WTC11 (cell line): Measurements from ENCODE around the gene PTEN. TPM values are rescaled to one million over a fixed set of nuclear protein-coding genes. Genes with fewer than 3 reads are reported as not detected.

ENCODE experiments used
- ATAC-seq: fragments of 200-7000 bp; cut with Tn5 transposase; 2 replicates; pipeline ENCODE4 v1.10.0; 2021; ENCODE audit warnings: mild to moderate bottlenecking, moderate library complexity
- CTCF ChIA-PET: fragments of 300-600 bp; sonication (Branson Sonifier 250); formaldehyde crosslinking; loops from one replicate; lab custom pipeline; 2021; ENCODE audit warnings: antibody characterized with exemption; lab: Charles Lee
- POLR2A ChIA-PET: fragments of 350-600 bp; sonication (Branson Sonifier 250); formaldehyde crosslinking; loops from one replicate; lab custom pipeline; 2021; ENCODE audit warnings: antibody characterized with exemption; lab: Charles Lee
- DNase-seq: peaks from one replicate; pipeline ENCODE4 v3.0.0; 2021; ENCODE audit warnings: low spot score
- H3K27ac Mint-ChIP-seq: 2 replicates; pipeline ENCODE4 v1.8.0; 2021; ENCODE audit warnings: mixed read lengths
- H3K27me3 Mint-ChIP-seq: 2 replicates; pipeline ENCODE4 v1.8.0; 2021; ENCODE audit warnings: low read depth, mild to moderate bottlenecking, moderate library complexity, mixed read lengths
- H3K36me3 Mint-ChIP-seq: 2 replicates; pipeline ENCODE4 v1.8.0; 2021; ENCODE audit warnings: mixed read lengths
- H3K4me1 Mint-ChIP-seq: 2 replicates; pipeline ENCODE4 v1.8.0; 2022; ENCODE audit warnings: mixed read lengths
- H3K4me3 Mint-ChIP-seq: 2 replicates; pipeline ENCODE4 v1.8.0; 2021; ENCODE audit warnings: mild to moderate bottlenecking, moderate library complexity, mixed read lengths
- H3K9me3 Mint-ChIP-seq: 2 replicates; pipeline ENCODE4 v1.8.0; 2021; ENCODE audit warnings: mixed read lengths
- AR ChIP-seq: fragments of 250-450 bp; sonication (Bioruptor Pico); IDR thresholded peaks from 2 replicates; pipeline ENCODE4 v1.9.0; 2021; ENCODE audit warnings: mild to moderate bottlenecking
- EMX1 ChIP-seq: fragments of 250-450 bp; sonication (Bioruptor Pico); IDR thresholded peaks from 2 replicates; pipeline ENCODE4 v1.8.0; 2021; ENCODE audit warnings: mild to moderate bottlenecking
- ETV6 ChIP-seq: sonication (generic); formaldehyde crosslinking; IDR thresholded peaks from 2 replicates; pipeline ENCODE4 v1.8.1; 2022; ENCODE audit warnings: mild to moderate bottlenecking, missing genetic modification reagents
- GTF2I ChIP-seq: fragments of 250-450 bp; sonication (Bioruptor Pico); conservative IDR thresholded peaks from 2 replicates; pipeline ENCODE4 v1.4.0; 2021; ENCODE audit warnings: mild to moderate bottlenecking
- IRF1 ChIP-seq: sonication (generic); formaldehyde crosslinking; IDR thresholded peaks from 2 replicates; pipeline ENCODE4 v1.8.0; 2023; ENCODE audit warnings: missing genetic modification reagents
- IRF2 ChIP-seq: sonication (generic); formaldehyde crosslinking; IDR thresholded peaks from 2 replicates; pipeline ENCODE4 v1.8.0; 2022; ENCODE audit warnings: low read depth, missing genetic modification reagents, borderline replicate concordance
- NR3C1 ChIP-seq: sonication (generic); formaldehyde crosslinking; conservative IDR thresholded peaks from 2 replicates; pipeline ENCODE4 v1.8.1; 2023; ENCODE audit warnings: low read depth, mild to moderate bottlenecking, missing genetic modification reagents
- PRDM15 ChIP-seq: sonication (generic); formaldehyde crosslinking; IDR thresholded peaks from 2 replicates; pipeline ENCODE4 v1.8.0; 2022; ENCODE audit warnings: missing genetic modification reagents
- SOX15 ChIP-seq: fragments of 250-450 bp; sonication (Bioruptor Pico); IDR thresholded peaks from 2 replicates; pipeline ENCODE4 v1.9.0; 2021; ENCODE audit warnings: mild to moderate bottlenecking
- TEAD1 ChIP-seq: sonication (generic); formaldehyde crosslinking; IDR thresholded peaks from 2 replicates; pipeline ENCODE4 v1.8.0; 2022; ENCODE audit warnings: mild to moderate bottlenecking, missing genetic modification reagents
- ZNF121 ChIP-seq: sonication (generic); formaldehyde crosslinking; IDR thresholded peaks from 2 replicates; pipeline ENCODE4 v1.8.0; 2023; ENCODE audit warnings: missing genetic modification reagents
- ZNF138 ChIP-seq: sonication (generic); formaldehyde crosslinking; conservative IDR thresholded peaks from 2 replicates; pipeline ENCODE4 v1.8.1; 2022; ENCODE audit warnings: mild to moderate bottlenecking, moderate library complexity, missing genetic modification reagents
- ZNF232 ChIP-seq: sonication (generic); formaldehyde crosslinking; IDR thresholded peaks from 2 replicates; pipeline ENCODE4 v1.8.0; 2022; ENCODE audit warnings: mild to moderate bottlenecking, missing genetic modification reagents
- ZNF396 ChIP-seq: fragments of 250-450 bp; sonication (Bioruptor Pico); IDR thresholded peaks from 2 replicates; pipeline ENCODE4 v1.8.0; 2021; ENCODE audit warnings: mild to moderate bottlenecking, moderate library complexity, borderline replicate concordance
- total RNA-seq: library from RNA; stranded (reverse); gene quantifications from 3 replicates; pipeline ENCODE4 v1.2.3, GENCODE V29; 2021
- TF ChIP-seq, protein P1 (sequence below): sonication (generic); formaldehyde crosslinking; IDR thresholded peaks from 2 replicates; pipeline ENCODE4 v1.8.0; 2022; ENCODE audit warnings: mild to moderate bottlenecking, missing genetic modification reagents
- TF ChIP-seq, protein P2 (sequence below): fragments of 250-450 bp; sonication (Bioruptor Pico); IDR thresholded peaks from 2 replicates; pipeline ENCODE4 v1.8.0; 2021; ENCODE audit warnings: mild to moderate bottlenecking
- TF ChIP-seq, protein P3 (sequence below): sonication (generic); formaldehyde crosslinking; conservative IDR thresholded peaks from 2 replicates; pipeline ENCODE4 v1.8.1; 2023; ENCODE audit warnings: mild to moderate bottlenecking, low read depth, missing genetic modification reagents, moderate library complexity
- TF ChIP-seq, protein P4 (sequence below): fragments of 250-450 bp; sonication (Bioruptor Pico); IDR thresholded peaks from 2 replicates; pipeline ENCODE4 v1.9.0; 2021; ENCODE audit warnings: mild to moderate bottlenecking, borderline replicate concordance

The PTEN gene
- total RNA-seq, 1 experiment from 2014 or later = 54.2 TPM

DNA sequence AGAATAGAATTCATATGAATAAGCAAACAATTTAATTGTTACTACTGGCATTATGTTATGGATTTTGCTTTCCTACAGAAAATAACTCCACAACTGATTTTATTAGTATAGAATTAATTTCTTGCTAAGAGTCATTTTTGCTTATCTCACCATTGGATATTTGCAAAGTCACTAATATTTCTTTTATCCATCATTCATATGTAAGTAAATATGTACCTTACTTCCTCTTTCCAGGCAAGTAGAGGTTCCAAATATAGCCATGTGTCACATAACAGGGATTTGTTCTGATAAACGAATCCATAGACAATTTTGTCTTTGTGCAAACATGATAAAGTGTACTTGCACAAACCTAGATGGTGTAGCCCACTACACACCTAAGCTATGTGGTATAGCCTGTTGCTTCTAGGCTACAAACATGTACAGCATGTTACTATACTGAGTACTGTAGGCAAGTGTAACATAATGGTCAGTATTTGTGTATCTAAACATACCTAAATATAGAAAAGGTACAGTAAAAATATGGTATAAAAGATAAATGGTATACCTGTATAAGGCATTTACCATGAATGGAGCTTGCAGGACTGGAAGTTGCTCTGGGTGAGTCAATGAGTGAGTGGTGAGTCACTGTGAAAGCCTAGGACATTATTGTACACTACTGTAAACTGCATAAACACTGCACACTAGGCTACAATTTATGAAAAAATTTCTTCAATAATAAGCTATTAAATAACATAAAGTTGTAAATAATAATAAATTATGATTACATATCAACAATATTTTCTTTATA, 18.4 kb upstream of the PTEN start:
- no peaks in the 10 kb centered on the region; the same call in 1 of the 2 replicates for H3K27me3 Mint-ChIP-seq
- ChIA-PET POLR2A (interaction anchor here (0.8 kb wide), 1 partner anchor 19 kb away, joined by 3 read pairs; the partner anchor contains the start of gene PTEN), CTCF (interaction anchor here (1.5 kb wide), 1 partner anchor 270 kb away, joined by 5 read pairs; no protein-coding TSS in a partner anchor)
- no peak overlapping the region for H3K4me3 Mint-ChIP-seq
- no peak for TF ChIP-seq TEAD1 (CRISPR knock-in tag)
- TF ChIP-seq, protein P1, sequence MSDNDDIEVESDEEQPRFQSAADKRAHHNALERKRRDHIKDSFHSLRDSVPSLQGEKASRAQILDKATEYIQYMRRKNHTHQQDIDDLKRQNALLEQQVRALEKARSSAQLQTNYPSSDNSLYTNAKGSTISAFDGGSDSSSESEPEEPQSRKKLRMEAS (CRISPR knock-in tag) = no peak
- TF ChIP-seq, protein P2, sequence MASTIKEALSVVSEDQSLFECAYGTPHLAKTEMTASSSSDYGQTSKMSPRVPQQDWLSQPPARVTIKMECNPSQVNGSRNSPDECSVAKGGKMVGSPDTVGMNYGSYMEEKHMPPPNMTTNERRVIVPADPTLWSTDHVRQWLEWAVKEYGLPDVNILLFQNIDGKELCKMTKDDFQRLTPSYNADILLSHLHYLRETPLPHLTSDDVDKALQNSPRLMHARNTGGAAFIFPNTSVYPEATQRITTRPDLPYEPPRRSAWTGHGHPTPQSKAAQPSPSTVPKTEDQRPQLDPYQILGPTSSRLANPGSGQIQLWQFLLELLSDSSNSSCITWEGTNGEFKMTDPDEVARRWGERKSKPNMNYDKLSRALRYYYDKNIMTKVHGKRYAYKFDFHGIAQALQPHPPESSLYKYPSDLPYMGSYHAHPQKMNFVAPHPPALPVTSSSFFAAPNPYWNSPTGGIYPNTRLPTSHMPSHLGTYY (CRISPR knock-in tag) = no peak
- no peak for TF ChIP-seq ZNF232 (CRISPR knock-in tag)
- TF ChIP-seq, protein P3, sequence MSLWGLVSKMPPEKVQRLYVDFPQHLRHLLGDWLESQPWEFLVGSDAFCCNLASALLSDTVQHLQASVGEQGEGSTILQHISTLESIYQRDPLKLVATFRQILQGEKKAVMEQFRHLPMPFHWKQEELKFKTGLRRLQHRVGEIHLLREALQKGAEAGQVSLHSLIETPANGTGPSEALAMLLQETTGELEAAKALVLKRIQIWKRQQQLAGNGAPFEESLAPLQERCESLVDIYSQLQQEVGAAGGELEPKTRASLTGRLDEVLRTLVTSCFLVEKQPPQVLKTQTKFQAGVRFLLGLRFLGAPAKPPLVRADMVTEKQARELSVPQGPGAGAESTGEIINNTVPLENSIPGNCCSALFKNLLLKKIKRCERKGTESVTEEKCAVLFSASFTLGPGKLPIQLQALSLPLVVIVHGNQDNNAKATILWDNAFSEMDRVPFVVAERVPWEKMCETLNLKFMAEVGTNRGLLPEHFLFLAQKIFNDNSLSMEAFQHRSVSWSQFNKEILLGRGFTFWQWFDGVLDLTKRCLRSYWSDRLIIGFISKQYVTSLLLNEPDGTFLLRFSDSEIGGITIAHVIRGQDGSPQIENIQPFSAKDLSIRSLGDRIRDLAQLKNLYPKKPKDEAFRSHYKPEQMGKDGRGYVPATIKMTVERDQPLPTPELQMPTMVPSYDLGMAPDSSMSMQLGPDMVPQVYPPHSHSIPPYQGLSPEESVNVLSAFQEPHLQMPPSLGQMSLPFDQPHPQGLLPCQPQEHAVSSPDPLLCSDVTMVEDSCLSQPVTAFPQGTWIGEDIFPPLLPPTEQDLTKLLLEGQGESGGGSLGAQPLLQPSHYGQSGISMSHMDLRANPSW (CRISPR knock-in tag) = no peak
- no peak for TF ChIP-seq ZNF138 (CRISPR knock-in tag)
- no peak for TF ChIP-seq NR3C1
- TF ChIP-seq IRF1 (CRISPR knock-in tag) = no peak
- TF ChIP-seq ETV6 (CRISPR knock-in tag) = no peak
- no peak for TF ChIP-seq EMX1
- no peak for TF ChIP-seq SOX15
- no peak for TF ChIP-seq AR
- DNase-seq (no peak), ATAC-seq (no peak)
- H3K9me3 Mint-ChIP-seq = 0 out of 2 replicates have a peak, but pooled peaks cover 3% of the 10 kb centered on the region
- H3K27ac Mint-ChIP-seq = no peak overlapping the region
- no peaks in the 10 kb centered on the region for H3K36me3 Mint-ChIP-seq
- H3K4me1 Mint-ChIP-seq = peaks cover 10% of the 10 kb centered on the region

GRCh38 chr10:87845624-87845998, 17.8 kb upstream of the PTEN start:
- no peak for ATAC-seq
- H3K9me3 Mint-ChIP-seq = 0 out of 2 replicates have a peak, but pooled peaks cover 3% of the 10 kb centered on the region
- CTCF ChIA-PET = interaction anchor here (0.6 to 1.5 kb wide), 2 partner anchors 73 to 269 kb away, joined by 5 read pairs; no protein-coding TSS in a partner anchor
- TF ChIP-seq IRF2 (CRISPR knock-in tag) (no peak), GTF2I (CRISPR knock-in tag) (no peak), ZNF396 (CRISPR knock-in tag) (no peak), ZNF121 (CRISPR knock-in tag) (no peak), PRDM15 (CRISPR knock-in tag) (no peak)
- TF ChIP-seq, protein P4, sequence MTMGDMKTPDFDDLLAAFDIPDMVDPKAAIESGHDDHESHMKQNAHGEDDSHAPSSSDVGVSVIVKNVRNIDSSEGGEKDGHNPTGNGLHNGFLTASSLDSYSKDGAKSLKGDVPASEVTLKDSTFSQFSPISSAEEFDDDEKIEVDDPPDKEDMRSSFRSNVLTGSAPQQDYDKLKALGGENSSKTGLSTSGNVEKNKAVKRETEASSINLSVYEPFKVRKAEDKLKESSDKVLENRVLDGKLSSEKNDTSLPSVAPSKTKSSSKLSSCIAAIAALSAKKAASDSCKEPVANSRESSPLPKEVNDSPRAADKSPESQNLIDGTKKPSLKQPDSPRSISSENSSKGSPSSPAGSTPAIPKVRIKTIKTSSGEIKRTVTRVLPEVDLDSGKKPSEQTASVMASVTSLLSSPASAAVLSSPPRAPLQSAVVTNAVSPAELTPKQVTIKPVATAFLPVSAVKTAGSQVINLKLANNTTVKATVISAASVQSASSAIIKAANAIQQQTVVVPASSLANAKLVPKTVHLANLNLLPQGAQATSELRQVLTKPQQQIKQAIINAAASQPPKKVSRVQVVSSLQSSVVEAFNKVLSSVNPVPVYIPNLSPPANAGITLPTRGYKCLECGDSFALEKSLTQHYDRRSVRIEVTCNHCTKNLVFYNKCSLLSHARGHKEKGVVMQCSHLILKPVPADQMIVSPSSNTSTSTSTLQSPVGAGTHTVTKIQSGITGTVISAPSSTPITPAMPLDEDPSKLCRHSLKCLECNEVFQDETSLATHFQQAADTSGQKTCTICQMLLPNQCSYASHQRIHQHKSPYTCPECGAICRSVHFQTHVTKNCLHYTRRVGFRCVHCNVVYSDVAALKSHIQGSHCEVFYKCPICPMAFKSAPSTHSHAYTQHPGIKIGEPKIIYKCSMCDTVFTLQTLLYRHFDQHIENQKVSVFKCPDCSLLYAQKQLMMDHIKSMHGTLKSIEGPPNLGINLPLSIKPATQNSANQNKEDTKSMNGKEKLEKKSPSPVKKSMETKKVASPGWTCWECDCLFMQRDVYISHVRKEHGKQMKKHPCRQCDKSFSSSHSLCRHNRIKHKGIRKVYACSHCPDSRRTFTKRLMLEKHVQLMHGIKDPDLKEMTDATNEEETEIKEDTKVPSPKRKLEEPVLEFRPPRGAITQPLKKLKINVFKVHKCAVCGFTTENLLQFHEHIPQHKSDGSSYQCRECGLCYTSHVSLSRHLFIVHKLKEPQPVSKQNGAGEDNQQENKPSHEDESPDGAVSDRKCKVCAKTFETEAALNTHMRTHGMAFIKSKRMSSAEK (CRISPR knock-in tag) = no peak

More at GRCh38 chr10:87845624-87845998, 17.8 kb upstream of the PTEN start:
- Mint-ChIP-seq H3K4me1 (peaks cover 16% of the 10 kb centered on the region), H3K36me3 (no peaks in the 10 kb centered on the region), H3K4me3 (no peak overlapping the region), H3K27me3 (no peaks in the 10 kb centered on the region; the same call in 1 of the 2 replicates), H3K27ac (no peak overlapping the region)
- POLR2A ChIA-PET = no interaction called here
- no peak for DNase-seq
